GM19395 (cell line): ENCODE data around the gene RYR3.
"Not testable (repeated sequence)": the region's sequence is repeated elsewhere in the genome, so short reads cannot be mapped to it uniquely, and the experiment has no call there.

Source experiments
- ATAC-seq: cut with Tn5 transposase; IDR thresholded peaks from one replicate; pipeline ENCODE4 v1.9.1; 2021; ENCODE audit warnings: mild to moderate bottlenecking, moderate library complexity; ENCODE audit not compliant: unreplicated experiment

The RYR3 gene

DNA sequence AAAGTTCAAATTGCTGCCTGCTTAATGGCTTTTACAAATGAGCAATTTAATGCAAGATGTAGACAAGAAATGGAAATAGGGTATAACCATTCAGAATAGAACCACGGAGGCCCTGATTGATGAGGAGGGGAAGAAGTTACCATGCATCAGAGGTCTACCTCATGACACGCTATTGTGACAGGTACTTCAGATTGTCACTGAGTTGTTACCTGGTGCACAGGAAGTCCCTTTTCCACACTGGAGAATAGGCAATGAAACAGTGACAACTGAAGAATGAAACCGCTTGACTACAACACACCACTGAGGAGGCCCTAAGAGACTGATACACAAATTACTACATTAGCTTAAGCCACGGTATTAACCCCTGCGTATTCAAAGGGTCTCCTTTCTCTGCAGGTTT is 251.2 kb downstream of the RYR3 start:
- no peak for ATAC-seq

- ATAC-seq, result no peak
Observed at GRCh38 chr15:33565094-33565493, 254.3 kb downstream of the RYR3 start.

DNA sequence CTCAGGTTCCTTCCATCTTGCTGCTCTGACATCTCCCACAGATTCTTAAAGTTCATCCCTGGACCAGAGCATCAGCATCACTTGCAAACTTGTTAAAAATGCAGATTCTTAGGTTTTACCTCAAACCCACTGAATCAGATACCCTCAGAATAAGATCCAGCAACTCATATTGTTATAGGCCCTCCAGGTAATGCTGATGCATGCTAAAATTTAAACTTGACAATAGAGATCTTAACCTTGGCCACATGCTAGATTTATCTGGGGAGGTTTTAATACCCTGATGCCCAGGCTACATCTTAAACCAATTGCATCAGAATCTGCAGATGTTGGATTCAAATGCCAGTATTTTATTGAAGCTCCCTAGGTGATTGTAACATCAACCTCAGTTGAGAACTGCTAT is 256.9 kb downstream of the RYR3 start:
- no peak for ATAC-seq

- no peak for ATAC-seq
Observed at GRCh38 chr15:33569036-33569435, 258.3 kb downstream of the RYR3 start.

DNA sequence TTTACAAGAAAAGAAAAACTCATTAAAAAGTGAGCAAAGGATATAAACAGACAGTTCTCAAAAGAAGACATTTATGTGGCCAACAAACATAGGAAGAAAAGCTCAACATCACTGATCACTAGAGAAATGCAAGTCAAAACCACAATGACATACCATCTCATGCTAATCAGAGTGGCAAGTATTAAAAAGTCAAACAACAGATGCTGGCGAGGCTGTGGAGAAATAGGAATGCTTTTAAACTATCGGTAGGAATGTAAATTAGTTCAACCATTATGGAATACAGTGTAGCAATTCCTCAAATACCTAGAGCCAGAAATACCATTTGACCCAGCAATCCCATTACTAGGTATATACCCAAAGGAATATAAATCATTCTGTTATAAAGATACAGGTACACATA is 267.1 kb downstream of the RYR3 start:
- not testable (repeated sequence) for ATAC-seq

- no peak for ATAC-seq
Observed at GRCh38 chr15:33580526-33580925, 269.8 kb downstream of the RYR3 start.

DNA sequence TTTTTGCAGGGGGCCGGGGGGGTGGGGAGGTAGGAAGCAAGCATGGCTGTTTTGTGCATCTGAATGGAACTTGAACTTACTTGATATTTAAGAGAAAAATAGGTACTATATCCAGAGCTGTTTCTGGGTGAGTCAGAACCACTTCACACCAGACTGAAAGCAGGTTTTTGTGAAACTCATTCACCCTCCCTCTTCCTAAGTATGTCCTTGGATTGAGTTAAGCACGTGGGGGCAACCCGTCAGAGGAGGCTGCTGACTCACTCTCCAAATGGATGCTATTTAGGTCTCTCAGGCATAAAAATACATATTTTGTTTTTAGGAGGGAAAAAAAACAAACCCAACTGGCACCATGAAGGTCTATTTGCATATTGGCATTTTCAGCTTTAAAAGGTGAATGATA is 270.3 kb downstream of the RYR3 start:
- ATAC-seq, result no peak

- no peak for ATAC-seq
Observed at GRCh38 chr15:33584797-33585196, 274.0 kb downstream of the RYR3 start.

- ATAC-seq, result no peak
Observed at GRCh38 chr15:33586786-33587697, 276.3 kb downstream of the RYR3 start.

DNA sequence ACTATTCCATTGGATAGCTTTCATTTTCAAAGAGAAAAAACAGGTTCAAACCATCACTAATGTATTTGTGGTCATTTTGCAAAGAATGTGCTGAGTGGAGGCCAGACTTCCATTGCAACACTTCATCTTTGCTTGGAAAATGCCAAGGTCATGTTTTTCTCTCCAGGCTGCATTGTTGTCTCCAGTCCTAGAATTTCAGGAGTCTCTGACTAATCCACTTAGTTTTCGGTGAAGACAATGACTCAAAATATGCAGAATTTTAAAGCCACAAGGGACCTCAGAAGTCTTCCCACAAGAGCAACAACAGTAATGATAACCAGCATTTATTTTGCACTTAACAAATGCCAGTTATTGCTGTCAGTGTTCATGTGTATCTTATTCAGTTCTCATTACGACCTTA is 277.0 kb downstream of the RYR3 start:
- no peak for ATAC-seq

DNA sequence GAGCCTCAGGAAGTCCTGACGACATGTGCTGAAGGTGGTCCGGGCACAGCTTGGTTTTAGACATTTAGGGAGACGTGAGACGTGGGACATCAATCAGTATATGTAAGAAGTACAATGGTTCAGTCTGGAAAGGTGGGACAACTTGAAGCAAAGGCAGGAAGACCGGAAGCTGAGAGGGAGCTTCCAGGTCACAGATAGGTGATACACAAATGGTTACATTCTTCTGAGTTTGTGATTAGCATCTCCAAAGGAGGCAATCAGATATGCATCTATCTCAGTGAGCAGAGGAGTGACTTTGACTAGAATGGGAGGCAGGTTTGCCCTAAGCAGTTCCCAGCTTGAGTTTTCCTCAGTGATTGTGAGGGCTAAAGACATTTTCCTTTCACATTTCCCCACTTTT is 282.1 kb downstream of the RYR3 start:
- ATAC-seq, result no peak

GRCh38 chr15:33598382-33598781 is 287.6 kb downstream of the RYR3 start:
- ATAC-seq, result not testable (repeated sequence)

GRCh38 chr15:33600212-33600611 is 289.4 kb downstream of the RYR3 start:
- no peak for ATAC-seq

GRCh38 chr15:33601461-33601860 is 290.7 kb downstream of the RYR3 start:
- no peak for ATAC-seq

GRCh38 chr15:33608714-33609113 is 297.9 kb downstream of the RYR3 start:
- no peak for ATAC-seq

DNA sequence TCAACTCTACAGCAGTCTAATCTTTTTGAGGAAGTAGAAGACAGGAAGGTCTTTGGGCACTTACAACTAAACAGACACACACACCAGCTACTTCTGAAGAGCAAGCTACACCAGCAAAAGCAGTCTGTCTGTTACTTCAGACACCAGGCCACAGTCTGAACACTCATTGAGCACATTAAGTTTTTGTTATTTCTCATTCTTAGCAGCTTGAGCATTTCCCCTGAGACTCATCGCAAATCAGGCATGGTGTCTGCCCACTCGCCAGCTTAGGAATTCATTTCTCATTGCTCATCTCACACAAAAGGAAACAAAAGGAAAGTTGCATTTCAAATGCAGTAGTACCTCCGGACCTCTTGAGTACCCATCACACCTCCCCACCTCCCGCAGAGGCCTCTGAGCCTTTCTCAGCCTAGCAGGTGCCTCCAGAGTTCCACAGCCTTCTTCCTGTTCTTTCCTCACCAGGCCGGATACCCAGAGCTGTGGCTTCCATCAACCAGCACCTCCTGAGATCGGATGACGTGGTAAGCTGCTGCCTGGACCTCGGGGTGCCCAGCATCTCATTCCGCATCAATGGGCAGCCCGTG is 302.0 kb downstream of the RYR3 start:
- no peak for ATAC-seq

- ATAC-seq, result no peak
Observed at GRCh38 chr15:33616475-33616874, 305.7 kb downstream of the RYR3 start.

DNA sequence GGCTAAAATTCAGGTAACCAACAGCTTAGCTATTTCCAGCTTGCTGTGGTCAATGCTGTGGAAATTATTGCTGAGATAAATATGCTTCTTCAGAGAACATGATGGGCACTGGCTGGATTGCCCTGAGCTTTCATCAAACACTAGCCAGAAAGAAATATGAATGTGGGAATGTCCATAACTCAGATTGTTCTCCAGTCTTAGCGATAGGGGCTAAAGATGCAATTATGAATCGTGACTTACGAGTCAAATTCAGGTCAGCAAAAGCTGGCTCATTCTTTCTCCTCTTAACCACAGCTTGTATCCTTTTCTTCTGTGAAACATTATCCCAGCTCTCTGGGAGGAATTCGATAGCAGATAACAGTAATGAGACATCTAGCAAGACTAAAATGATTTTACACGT is 307.6 kb downstream of the RYR3 start:
- no peak for ATAC-seq

DNA sequence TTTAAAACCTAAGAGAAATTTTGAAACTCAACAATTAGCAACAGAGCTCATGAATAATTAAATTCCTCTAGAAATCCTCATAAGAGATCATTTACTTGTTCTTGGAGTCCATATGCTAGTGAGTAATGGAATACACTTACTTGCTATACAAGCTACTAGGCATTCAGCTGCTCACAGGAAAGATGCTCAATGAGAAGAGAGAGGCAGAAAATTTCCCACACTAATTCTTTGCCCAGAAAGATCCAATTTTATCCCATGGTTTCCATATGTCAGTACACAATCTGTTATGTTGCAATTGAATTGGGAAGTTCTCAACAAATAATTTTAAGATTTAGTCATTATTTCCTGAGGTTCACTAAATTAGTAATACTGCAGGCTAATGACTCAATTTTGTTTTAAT is 310.4 kb downstream of the RYR3 start:
- ATAC-seq, result no peak

DNA sequence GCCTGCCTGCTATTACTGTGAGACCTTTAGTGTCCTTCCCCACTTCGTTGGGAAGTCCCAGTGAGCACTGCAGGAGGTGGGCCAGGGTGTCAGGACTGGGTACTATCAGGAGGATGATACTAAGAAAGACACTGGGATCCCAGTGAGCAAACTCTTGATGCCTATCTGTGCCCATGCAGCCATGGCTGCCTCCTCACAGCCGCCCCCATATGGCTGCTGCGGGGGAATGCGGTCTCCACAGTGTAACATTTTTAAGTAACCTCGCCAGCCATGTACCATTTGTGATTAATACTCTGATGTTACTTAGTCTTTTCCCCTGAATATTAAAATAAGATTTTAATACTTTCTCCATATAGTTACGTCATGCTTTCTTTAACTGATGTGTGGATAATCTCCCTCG is 312.2 kb downstream of the RYR3 start:
- ATAC-seq, result no peak

DNA sequence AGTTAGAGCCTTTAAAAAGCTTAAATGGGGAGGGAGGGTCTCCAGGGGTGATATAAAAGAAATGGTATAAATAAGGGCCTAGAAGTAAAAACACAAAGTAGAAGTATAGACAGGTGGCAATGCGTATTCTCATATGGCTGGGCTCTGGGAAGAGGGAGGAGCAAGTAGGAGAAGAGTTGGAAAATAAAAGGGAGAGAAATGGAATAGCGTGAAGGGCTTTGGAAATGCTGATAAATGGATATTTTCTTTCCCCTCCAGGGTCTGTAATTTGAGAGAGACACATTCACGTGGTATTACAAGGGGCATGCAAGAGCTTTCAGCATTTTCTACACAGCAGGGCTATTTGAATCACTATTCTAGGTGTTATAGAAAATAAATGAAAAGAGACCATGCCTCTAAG is 313.7 kb downstream of the RYR3 start:
- ATAC-seq, result no peak

DNA sequence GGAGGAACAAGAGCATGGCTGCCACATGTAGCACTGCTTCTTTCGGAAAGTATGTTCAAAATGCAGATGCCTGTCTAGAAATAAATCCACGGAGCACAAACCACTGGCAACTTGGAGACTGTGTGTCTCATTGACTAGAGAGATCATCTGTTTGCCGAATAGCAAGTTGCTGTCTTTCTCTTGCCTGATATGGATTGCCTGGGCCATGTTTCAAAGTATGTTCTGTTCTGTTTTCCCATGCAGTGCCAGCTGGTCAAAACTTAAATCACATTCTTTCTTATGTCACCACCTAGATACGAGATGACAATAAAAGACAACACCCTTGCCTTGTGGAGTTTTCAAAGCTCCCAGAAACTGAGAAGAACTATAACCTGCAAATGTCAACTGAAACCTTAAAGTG is 318.9 kb downstream of the RYR3 start:
- ATAC-seq, result no peak

DNA sequence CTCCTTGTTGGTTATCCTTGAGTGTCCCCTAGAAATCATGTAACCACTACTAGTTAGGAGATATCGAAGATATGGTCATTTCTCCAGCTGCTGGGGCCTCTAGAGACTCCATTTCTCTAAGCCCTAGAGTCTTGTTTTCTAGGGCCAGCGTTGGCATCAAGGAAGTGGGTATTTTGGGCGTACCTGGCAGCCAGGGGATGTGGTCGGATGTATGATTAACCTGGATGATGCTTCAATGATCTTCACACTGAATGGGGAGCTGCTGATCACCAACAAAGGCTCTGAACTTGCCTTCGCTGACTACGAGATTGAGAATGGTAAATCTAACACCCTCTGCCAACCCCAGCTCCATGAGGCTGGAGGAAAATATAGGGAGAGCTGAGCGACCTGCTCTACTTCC is 325.5 kb downstream of the RYR3 start:
- no peak for ATAC-seq
